CD4-positive, alpha-beta T cell treated with Interleukin-6 for 4 hours (primary cell): ENCODE measurements around the gene EDC4.
A peak's percentile ranks its signal among the peaks of the same experiment; 100 is the strongest.
"Not testable (repeated sequence)": the region's sequence is repeated elsewhere in the genome, so short reads cannot be mapped to it uniquely, and the experiment has no call there.

Experiments used
- DNase-seq: peaks from one replicate; pipeline ENCODE4 v3.0.0-alpha.2; 2020; ENCODE audit warnings: mixed read lengths

EDC4 gene, protein sequence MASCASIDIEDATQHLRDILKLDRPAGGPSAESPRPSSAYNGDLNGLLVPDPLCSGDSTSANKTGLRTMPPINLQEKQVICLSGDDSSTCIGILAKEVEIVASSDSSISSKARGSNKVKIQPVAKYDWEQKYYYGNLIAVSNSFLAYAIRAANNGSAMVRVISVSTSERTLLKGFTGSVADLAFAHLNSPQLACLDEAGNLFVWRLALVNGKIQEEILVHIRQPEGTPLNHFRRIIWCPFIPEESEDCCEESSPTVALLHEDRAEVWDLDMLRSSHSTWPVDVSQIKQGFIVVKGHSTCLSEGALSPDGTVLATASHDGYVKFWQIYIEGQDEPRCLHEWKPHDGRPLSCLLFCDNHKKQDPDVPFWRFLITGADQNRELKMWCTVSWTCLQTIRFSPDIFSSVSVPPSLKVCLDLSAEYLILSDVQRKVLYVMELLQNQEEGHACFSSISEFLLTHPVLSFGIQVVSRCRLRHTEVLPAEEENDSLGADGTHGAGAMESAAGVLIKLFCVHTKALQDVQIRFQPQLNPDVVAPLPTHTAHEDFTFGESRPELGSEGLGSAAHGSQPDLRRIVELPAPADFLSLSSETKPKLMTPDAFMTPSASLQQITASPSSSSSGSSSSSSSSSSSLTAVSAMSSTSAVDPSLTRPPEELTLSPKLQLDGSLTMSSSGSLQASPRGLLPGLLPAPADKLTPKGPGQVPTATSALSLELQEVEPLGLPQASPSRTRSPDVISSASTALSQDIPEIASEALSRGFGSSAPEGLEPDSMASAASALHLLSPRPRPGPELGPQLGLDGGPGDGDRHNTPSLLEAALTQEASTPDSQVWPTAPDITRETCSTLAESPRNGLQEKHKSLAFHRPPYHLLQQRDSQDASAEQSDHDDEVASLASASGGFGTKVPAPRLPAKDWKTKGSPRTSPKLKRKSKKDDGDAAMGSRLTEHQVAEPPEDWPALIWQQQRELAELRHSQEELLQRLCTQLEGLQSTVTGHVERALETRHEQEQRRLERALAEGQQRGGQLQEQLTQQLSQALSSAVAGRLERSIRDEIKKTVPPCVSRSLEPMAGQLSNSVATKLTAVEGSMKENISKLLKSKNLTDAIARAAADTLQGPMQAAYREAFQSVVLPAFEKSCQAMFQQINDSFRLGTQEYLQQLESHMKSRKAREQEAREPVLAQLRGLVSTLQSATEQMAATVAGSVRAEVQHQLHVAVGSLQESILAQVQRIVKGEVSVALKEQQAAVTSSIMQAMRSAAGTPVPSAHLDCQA (N-terminal part only)

GRCh38 chr16:67872631-67873434, at the start of gene EDC4:
Gene EDC4 (plus strand): TSS chr16:67873052. CDS start chr16:67873262, 210 bp downstream.
- peak; percentile 86 for DNase-seq

DNA sequence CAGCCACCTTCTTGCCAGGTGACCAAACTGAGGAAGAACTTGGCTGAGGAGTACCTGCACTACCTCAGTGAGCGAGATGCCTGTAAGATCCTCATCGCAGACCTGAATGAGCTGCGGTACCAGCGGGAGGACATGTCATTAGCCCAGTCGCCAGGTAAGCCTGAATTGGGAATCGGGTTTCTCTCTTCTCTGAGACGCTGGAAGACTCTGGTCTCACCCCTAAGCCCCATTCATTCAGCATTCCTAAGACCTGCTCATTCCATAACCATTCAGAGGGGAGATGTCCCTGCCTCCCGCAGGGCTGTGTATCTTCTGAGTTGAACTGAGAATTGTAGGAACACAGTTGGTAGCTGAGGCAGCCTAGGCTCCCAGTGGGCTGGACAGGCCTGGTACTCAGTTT, 47.7 kb upstream of the EDC4 start:
- DNase-seq: no peak

DNA sequence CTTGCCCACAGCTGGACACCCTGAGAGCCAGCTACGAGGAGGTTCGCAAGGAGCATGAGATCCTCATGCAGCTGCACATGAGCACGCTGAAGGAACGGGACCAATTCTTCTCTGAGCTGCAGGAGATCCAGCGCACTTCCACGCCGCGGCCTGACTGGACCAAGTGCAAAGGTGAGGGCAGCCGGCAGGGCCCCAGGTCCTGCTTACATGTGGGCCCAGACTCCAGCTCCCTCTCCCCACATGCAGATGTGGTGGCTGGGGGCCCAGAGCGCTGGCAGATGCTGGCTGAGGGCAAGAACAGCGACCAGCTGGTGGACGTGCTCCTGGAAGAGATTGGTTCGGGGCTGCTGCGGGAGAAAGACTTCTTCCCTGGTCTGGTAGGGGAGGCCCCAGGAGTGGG, 46.9 kb upstream of the EDC4 start:
- DNase-seq: no peak

DNA sequence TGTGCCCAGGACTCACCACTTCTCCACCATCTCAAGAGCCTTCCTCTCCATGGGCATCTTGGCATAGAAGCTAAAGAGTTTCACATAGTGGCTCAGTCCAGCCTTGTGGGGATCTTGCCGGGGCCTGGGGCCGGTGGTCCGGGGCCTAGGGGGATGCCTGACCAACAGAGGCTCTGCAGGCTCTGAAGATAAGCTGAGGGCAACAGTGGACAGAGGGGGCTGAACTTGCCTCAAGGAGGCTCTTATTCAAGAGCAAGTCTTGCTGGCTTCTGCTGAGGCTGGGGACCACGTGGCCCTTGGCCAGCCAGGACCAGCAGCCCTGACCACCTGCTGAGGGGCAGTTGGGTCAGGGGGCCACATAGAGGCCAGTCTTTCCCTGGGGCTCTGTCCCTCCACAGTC, 44.2 kb upstream of the EDC4 start:
- DNase-seq: no peak

GRCh38 chr16:67833030-67833414, 39.8 kb upstream of the EDC4 start:
- no peak for DNase-seq

DNA sequence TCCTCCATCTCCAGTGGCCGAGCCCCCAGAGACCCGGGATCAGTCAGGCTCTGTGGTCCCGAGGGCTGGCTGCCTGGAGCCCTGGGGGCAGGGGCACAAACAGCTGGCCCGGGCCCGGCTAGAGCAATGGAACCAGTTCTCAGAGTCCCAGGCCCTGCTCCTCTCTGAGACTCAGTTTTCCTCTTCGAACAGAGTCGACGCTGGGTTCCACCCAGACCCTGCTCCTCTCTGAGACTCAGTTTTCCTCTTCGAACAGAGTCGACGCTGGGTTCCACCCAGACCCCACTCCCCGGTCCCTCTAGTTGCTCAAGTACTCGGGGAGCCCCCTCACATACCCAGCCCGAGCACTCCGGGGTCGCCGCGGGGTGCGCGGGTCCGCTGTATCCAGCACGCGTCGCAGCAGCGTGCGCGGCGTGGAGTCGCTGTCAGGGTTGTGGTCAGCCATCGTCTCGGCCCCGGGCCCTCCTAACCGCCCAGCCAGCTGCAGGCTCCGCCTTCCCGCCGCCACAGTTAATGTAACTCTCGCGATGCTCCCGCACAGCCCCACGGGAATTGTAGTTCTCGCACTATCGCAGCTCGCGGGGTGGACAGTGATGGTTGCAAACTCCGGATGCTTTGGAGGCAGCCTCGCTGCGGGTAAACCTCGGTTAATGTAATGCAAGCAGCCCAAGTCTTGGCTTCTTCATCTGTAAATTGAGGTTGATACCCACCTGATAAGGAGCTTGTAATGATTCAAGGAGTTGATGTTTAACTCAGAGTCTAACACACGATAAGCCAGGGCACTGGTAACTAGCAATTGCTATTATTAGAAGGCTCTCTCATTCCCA, 39.2 kb upstream of the EDC4 start:
- DNase-seq: peak; percentile 93

GRCh38 chr16:67834242-67834614, 38.6 kb upstream of the EDC4 start:
- no peak for DNase-seq

DNA sequence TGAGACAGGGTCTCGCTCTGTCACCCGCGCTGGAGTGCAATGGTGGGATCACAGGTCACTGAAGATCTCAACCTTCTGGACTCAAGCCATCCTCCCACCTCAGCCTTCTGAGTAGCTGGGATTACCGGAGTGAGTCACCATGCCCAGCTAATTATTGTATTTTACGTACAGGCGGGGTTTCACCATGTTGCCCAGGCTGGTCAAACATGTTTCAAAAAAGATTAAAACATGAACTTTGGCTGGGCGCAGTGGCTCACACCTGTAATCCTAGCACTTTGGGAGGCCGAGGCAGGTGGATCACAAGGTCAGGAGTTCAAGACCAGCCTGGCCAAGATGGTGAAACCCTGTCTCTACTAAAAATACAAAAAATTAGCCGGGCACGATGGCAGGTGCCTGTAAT, 35.7 kb upstream of the EDC4 start:
- not testable (repeated sequence) for DNase-seq

DNA sequence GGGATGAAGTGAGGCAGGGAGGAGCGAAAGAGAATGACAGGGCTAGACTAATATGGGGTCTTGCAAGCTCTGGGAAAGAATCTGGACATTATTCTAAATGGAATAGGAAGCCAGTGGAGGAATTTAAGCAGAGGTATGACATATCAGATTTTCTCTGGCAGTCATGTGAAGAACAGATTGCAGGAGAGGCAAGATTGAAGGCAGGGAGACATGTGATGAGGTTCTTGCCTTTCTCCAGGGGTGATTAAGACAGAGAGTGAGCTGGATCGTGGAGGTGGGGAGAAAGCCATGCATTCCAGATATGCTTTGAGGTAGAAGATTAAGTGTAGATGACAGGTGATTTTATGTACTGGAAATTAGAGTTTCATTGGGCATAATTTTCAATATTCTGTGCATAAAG, 35.0 kb upstream of the EDC4 start:
- no peak for DNase-seq

DNA sequence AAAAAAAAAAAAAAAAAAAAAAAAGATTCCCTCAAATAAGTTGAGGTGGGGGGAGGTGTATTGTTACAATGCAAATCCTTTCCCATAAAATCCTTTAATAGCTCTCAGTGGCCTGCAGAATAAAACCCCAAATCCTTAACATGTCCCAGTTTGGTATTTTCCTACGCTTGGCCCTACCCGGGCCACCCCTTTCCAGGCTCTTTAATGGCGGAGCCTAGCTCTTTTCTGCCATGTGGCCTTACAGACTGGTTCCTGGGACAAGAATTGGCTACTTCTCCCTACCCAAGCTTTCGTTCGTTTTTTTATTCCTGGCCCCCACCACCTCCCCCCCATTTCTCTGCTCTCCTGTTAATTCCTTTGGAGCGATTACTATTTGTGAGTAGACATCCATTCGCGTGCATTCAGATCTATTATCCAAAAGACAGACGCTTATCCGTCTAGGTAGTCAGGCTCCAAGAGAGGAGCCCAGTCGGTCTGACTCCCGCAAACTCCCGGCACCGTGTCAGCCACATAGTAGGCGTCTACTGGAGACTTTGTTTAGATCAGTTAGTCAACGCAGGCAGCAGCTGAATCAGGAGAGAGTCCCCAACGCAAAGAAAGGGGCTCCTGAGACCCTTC, 31.5 kb upstream of the EDC4 start:
- no peak for DNase-seq

- peak; percentile 95 for DNase-seq
These were observed 30.9 kb upstream of the EDC4 start, which contains the start of gene THAP11 for GRCh38 chr16:67841816-67842508. Gene THAP11 (plus strand): TSS chr16:67842320. CDS start chr16:67842555, 235 bp downstream.

GRCh38 chr16:67842509-67843342, 30.1 kb upstream of the EDC4 start:
- DNase-seq: peak; percentile 69

DNA sequence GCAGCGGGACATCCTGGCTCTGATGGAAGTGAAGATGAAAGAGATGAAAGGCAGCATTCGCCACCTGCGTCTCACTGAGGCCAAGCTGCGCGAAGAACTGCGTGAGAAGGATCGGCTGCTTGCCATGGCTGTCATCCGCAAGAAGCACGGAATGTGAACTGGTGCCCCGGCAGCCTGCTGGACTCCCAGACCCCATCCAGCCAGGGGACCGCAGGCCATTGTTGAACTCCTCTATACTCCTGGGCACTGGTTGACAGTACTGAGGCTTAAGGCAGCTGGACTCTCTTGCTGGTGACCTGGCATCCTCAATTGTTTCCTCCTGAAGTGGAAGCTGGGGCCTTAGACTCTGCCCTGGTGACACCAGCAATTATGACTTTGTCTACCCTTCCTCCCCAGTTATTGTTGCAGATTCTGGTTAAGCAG, 29.5 kb upstream of the EDC4 start:
- no peak for DNase-seq

DNA sequence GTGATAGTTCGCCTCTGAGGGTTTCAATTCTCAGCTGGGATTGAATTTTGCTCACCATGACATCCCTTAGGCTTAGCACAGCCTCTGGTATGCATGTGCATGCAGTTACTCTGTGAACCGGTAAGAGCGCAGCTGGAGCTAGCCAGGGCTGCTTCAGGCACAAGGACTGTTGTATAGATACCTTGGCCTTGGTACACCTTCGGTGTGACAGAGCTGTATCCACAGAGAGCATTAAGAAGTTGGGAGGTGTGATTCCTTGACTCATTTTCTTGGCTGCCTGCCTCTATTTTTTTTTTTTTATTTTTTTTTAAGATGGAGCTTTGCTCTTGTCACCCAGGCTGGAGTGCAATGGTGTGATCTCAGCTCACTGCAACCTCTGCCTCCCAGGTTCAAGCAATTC, 28.4 kb upstream of the EDC4 start:
- DNase-seq: no peak

DNA sequence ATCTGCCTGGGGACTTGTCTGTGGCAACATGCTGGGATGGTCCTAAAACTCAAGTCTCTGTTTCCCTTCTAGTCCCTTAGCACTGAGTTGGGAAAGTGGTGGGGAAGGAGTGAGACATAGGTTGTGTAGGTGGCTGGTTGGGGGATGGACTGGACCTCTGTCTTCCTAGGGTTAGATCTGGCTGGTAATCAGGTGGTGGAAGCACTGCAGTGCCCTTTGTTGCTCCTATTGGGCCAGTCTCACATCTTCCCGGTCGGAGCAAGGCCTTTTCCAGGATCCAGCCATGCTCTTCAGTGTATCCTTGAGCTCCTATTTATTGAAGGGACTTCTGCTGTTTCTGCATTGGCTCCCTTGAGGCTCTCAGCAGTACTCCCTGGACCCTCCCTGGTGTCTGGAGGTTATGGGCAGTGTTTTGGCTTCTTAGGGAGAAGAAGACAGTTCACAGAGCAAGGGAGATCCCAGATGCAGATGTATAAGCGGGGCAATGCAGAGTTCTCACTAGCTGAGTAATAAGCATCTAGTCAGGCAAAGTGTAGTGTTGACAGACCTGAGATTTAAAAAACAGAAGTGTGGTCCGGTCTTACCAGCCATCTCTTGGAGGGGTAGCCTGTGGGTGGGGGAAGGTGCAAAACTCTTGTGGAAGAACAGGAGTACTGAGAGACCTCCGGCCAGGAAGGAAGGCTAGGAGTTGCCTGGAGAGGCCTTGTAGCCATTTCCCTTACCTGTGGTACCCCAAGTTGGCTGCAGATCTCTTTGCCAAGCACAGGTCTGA, 27.4 kb upstream of the EDC4 start:
- no peak for DNase-seq

DNA sequence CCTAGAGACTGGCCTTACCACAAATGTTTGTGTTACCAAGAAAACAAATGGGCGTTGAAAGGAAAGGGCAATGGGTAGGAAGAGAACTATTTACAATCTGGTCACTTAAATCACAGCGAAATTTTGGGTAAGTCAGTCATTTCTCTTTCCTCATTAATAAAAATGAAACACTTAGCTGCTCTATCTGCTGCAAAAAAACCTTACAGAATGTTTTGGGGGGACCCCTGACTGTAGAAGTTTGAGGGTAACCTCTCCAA, 26.9 kb upstream of the EDC4 start:
- no peak for DNase-seq

GRCh38 chr16:67846320-67847063, 26.4 kb upstream of the EDC4 start, which contains the start of gene NUTF2:
Gene NUTF2 (plus strand): TSS chr16:67846933. CDS start chr16:67865131, 18,198 bp downstream.
- DNase-seq: peak; percentile 96
